ENCODE data around the gene WNT16.

Gene WNT16

GRCh38 chr7:121342631-121343030 is 13.8 kb downstream of the WNT16 start:
- in situ Hi-C loops (cut with MboI; ENCODE audit: low sequenced_read_pairs), result no loop called here

GRCh38 chr7:121343302-121343701 is 14.5 kb downstream of the WNT16 start:
- in situ Hi-C loops (cut with MboI; ENCODE audit: low sequenced_read_pairs), result no loop called here

DNA sequence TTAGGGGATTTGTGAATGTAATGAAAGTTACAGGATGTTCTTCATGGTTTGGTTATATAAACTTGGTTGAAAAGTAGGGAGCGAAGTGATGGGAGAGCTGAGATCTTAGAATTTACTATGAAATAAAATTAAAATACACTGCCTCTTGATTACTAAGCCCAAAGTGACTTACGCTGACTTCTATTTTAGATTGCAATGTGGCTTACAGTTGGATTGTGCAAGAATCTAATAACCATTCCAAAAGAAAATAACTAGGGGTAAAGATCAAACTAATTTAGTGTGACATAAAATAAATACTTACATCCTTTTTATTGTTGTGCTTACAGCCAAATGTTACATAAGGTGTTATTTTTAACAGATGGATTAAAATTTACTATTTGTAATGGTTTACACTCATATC is 15.3 kb downstream of the WNT16 start:
- in situ Hi-C loops (cut with MboI; ENCODE audit: low sequenced_read_pairs), result no loop called here

GRCh38 chr7:121344497-121344896 is 15.7 kb downstream of the WNT16 start:
- in situ Hi-C loops (cut with MboI; ENCODE audit: low sequenced_read_pairs), result no loop called here

DNA sequence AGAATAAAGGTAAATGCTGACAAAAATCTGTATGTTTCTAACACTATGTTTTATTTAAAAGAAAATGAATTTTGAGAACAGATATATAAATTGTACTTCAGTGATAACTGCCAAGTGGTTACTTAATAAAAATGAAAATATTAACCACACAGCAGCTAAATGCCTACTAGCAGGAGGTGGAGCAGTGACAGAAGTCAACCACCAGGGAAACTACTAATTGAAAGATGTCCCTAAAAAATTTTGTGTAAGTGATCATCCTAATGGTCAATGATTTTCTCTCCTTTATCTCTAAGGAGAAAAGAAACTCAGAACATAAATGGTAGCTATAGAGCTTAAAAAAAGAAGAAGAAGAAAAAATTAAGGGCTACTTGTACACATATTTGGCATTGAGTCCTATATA is 22.9 kb downstream of the WNT16 start:
- in situ Hi-C loops (cut with MboI; ENCODE audit: low sequenced_read_pairs), result no loop called here

GRCh38 chr7:121352323-121352722 is 23.5 kb downstream of the WNT16 start:
- in situ Hi-C loops (cut with MboI; ENCODE audit: low sequenced_read_pairs), result no loop called here

DNA sequence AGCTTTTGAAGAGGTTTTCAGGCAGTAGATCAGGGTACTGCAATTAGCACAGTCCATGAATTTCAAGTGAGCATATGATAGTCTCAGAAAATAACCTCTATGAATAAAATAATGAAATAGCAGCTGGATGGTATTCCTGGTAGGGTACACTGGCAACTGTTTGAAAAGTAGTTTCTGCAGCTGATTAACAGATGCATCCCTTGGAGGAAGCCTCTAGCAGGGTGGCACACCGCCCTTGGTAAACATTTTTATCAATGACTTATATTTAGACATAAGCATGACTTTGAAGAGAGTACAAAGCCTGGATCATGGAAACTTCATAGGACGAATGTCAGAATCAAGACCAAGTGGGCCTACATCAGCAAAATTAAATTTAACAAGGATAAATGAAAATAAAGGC is 26.8 kb downstream of the WNT16 start:
- in situ Hi-C loops (cut with MboI; ENCODE audit: low sequenced_read_pairs), result no loop called here

GRCh38 chr7:121360564-121360963 is 31.8 kb downstream of the WNT16 start:
- in situ Hi-C loops (cut with MboI; ENCODE audit: low sequenced_read_pairs), result no loop called here

DNA sequence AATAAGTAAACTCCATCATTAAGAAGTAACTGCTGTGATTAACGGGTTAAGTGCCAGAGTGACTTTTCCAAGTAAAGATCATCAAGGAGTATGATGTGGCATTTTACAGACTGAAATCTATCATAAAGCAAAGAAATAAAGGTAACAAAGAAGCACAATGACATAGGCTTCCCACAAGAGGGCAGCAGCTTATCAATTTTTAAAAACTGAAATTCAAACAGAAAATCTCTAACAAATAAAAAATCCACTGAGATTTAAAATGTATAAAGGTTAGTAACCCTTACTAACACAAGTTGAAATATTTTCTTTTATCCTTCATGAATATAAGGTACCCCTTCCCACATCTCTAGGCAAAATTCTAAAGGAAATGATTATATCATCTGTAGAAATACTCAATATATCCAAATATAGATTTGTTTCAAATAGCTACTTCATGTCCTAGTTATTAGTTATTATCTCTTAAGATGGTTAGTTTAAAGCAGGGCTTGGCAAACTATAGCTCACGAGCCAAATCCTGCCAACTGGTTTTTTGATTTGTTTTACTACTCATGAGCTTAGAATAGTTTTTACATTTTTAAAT is 38.1 kb downstream of the WNT16 start:
- in situ Hi-C loops (cut with MboI; ENCODE audit: low sequenced_read_pairs), result no loop called here

GRCh38 chr7:121369462-121369861 is 40.7 kb downstream of the WNT16 start:
- in situ Hi-C loops (cut with MboI; ENCODE audit: low sequenced_read_pairs), result no loop called here

DNA sequence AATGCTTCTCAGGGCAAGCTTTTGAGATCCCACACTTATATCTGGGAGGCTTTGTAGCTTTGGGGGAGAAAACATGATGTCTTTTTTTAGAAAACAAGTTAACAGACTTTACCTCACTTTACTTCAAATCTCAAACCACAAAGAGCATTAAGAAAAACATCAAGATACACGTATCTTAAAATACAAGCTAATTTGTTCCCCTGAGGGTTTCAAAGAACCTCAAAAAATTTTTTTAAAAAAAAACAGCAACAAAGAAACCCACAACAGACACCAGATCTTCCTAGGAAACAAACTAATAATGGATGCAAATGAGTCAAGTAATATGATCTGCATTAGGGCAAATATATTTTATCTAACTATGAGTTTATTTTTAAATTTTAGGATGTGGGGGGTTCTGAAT is 42.6 kb downstream of the WNT16 start:
- in situ Hi-C loops (cut with MboI; ENCODE audit: low sequenced_read_pairs), result loop anchor here (10.0 kb wide), 1 partner anchor 183 kb away; no protein-coding TSS in a partner anchor

GRCh38 chr7:121371883-121372282 is 43.1 kb downstream of the WNT16 start:
- in situ Hi-C loops (cut with MboI; ENCODE audit: low sequenced_read_pairs), result loop anchor here (10.0 kb wide), 1 partner anchor 183 kb away; no protein-coding TSS in a partner anchor

DNA sequence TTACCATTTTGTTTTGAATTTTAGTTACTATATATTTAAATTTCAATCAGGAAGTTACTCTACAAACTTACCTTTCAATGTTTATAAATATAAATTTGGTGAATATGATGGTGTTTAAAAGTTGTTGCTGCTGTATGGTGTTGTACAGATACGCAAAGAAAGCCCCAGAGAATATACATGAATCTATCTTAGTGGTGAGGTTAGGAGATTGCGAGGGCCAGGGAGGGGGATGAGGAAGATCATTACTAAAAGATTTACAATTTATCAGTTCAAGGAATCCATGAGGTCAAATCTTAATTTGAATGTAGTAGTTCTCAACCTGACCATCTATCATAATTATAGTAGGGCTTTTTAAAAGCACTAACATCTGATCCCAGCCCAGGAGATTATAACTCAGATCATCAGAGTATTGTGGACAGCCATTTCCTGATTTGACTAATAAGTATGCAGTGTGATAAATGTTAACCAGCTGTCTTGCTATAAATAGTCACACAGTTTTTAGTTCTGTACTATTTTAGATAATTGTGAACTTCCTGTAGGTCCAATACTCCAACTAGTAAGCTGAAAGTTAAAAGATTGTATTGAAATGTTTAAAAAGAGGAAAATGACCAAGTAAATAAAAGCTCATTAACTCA is 43.7 kb downstream of the WNT16 start:
- in situ Hi-C loops (cut with MboI; ENCODE audit: low sequenced_read_pairs), result loop anchor here (10.0 kb wide), 1 partner anchor 182 kb away; no protein-coding TSS in a partner anchor

- in situ Hi-C loops (cut with MboI; ENCODE audit: low sequenced_read_pairs), result loop anchor here (10.0 kb wide), 1 partner anchor 182 kb away; no protein-coding TSS in a partner anchor
Measured at GRCh38 chr7:121373177-121373576, 44.4 kb downstream of the WNT16 start.

- in situ Hi-C loops (cut with MboI; ENCODE audit: low sequenced_read_pairs), result loop anchor here (10.0 kb wide), 1 partner anchor 178 kb away; no protein-coding TSS in a partner anchor
Measured at GRCh38 chr7:121376979-121377378, 48.2 kb downstream of the WNT16 start.

DNA sequence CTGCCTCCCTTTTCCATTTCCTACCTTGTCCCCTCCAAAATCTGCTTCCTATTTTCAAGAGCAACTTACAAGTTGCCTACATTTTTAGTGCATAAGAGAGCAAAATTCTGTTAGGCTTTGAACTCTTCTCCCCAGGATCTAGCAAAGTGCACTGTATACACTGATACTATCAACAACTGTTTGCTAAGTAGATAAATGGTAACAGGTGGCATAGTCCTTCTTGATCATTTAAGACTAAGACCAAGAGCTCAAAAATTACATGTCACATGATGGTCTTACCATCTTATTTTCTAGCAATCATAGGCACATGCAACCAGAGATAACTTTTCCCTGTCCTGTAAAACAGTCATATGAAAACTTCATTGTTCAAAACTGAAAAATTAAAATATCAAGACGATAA is 51.1 kb downstream of the WNT16 start:
- in situ Hi-C loops (cut with MboI; ENCODE audit: low sequenced_read_pairs), result loop anchor here (10.0 kb wide), 1 partner anchor 175 kb away; no protein-coding TSS in a partner anchor

DNA sequence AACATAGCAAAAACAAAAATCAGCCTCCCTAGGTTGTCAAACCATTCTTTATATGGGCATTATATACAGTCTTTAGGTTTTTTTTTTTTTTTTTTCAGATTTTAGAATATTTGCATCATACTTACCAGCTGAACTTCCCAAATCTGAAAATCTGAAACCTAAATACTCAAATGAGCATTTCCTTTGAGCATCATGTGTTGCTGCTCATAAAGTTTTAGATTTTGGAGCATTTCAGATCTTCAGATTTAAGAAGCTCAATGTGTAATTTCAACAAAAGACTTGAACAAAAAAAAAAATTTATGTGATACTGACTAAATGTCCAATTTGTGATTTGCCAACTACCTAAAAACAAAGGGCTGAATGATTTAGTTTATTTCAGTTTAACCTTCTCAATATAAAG is 53.7 kb downstream of the WNT16 start:
- in situ Hi-C loops (cut with MboI; ENCODE audit: low sequenced_read_pairs), result no loop called here

- in situ Hi-C loops (cut with MboI; ENCODE audit: low sequenced_read_pairs), result no loop called here
Measured at GRCh38 chr7:121383235-121383910, 54.6 kb downstream of the WNT16 start.

DNA sequence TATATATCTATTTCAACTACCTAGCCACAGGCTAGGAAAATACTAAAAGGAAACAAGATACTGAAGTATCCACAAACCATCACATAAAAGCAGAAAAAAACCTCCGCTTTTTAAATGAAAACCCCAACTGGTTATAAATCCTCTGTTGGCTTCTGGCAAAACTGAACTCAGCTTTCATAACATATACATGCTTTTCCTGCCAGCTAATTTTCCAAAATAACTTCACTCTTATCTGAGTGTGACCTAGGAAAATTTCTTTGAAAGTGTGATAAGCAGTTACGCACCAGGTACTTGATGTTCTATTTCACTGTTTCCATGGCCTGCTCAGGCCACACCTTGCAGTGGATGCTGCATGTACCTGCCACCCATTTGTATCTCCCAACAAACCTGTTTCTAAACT is 55.5 kb downstream of the WNT16 start:
- in situ Hi-C loops (cut with MboI; ENCODE audit: low sequenced_read_pairs), result no loop called here

DNA sequence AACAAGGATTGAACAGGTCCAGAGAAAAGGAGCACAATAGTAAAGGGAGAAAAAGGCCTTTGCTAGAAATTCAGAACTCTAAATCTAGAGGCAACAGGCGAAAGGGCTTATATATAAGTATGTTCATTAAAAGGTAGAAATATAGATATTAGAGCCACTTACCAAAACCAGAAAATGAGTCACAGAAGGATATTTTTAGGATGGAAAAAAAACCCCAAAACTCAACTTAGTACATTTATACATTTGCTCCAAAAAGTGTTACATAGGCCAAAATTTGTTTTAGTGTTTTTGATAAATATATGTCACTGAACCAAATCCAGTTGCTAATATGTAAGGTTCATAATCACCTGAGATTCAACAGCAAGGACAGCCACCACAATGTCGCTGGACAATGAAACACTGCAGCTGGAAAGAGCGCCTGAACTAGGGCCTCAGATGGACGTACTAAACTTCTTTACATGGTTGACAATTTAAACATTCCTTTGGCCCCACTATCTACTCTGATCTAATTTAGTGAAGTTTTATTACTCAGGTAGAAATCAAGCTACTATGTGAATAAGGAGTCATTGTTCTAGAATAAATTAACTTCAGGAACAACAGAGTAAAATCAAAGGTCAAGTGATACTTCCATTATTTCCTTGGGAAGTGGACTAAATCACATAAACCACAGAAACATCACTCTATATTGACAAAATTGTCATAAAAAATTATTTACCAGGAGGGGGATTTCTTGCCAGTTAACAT is 56.4 kb downstream of the WNT16 start:
- in situ Hi-C loops (cut with MboI; ENCODE audit: low sequenced_read_pairs), result no loop called here

DNA sequence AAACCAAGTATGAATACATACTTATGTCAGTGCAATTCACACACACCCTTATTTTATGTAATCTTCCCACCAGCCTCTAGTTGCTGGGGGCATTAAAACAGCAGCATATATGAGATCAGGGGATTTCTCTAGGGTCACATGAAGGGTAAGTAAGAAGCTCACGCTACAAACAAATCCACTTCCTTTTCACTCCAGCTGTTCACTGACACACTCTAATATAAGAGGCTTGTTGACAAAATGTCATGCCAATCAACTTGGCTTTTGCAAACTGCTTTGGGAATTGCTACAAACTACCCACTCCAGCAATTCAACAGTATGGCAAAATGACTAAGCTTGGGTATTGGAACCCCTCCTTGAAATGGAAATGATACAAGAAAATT is 57.0 kb downstream of the WNT16 start:
- in situ Hi-C loops (cut with MboI; ENCODE audit: low sequenced_read_pairs), result no loop called here
